ENCODE measurements around the gene USP6NL. TPM values are rescaled to one million over a fixed set of nuclear protein-coding genes. Genes with fewer than 3 reads are reported as not detected.

USP6NL gene
- total RNA-seq, 1 experiment from 2014 or later: 24.6 TPM

- Histone ChIP-seq H3K4me2 (ENCODE audit: low read length) (no peak overlapping the region), H3K79me2 (ENCODE audit: insufficient read depth, low read length) (peaks cover 93% of the 10 kb centered on the region), H3K9ac (ENCODE audit: low read length) (no peak overlapping the region), H3K4me3 (replicated peaks in 1 of 2; ENCODE audit: low read depth in 1 of 2, low read length in 2 of 2) (no peak overlapping the region), H3K27me3 (ENCODE audit: insufficient read depth, low read length) (no peaks in the 10 kb centered on the region), H4K20me1 (ENCODE audit: insufficient read depth) (peaks cover 4% of the 10 kb centered on the region; the same call in 1 of the 2 replicates), H3K27ac (ENCODE audit: low read depth, low read length) (no peak overlapping the region), H2AFZ (ENCODE audit: low read depth, low read length, poor library complexity, severe bottlenecking) (no peak overlapping the region), H3K36me3 (ENCODE audit: control insufficient read depth in 1 of 2, insufficient read depth in 2 of 2, low read length in 2 of 2) (no peaks in the 10 kb centered on the region), H3K9me2 (ENCODE audit: insufficient read depth) (no peaks in the 10 kb centered on the region), H3K4me1 (ENCODE audit: control insufficient read depth in 1 of 2, insufficient read depth in 2 of 2, low read length in 2 of 2) (peaks cover 0 to 6% of the 10 kb centered on the region in 2 experiments; a peak in 2 of 4 replicates), H3K9me3 (ENCODE audit: control insufficient read depth in 1 of 2, insufficient read depth in 1 of 2, low read depth in 1 of 2, low read length in 2 of 2) (no peaks in the 10 kb centered on the region)
- DNase-seq (ENCODE audit: low read depth, low spot score) (no peak), ATAC-seq (no peak)
- ChIA-PET CTCF (no interaction called here), RAD21 (ENCODE audit: low non-redundant PET in 1 of 2, low total read pairs in 2 of 2, uncharacterized antibody in 2 of 2, unreplicated experiment in 2 of 2) (no interaction called here), POLR2A (no interaction called here)
- TF ChIP-seq YY1 (IDR thresholded peaks at IDR 0.05; ENCODE audit: extremely low read depth, insufficient replicate concordance, low read depth, low read length) (no peak), SP1 (IDR thresholded peaks at IDR 0.05; ENCODE audit: low read depth) (no peak), TCF7L2 (IDR thresholded peaks at IDR 0.05; ENCODE audit: borderline replicate concordance, extremely low read depth, insufficient read depth, insufficient read length) (no peak), POLR2A (IDR thresholded peaks at IDR 0.05; ENCODE audit: borderline replicate concordance, extremely low read depth, insufficient read depth, insufficient read length) (no peak), ZFX (IDR thresholded peaks at IDR 0.05) (no peak), ZNF274 (IDR thresholded peaks at IDR 0.05; ENCODE audit: low read depth, low read length) (no peak), CBX3 (IDR thresholded peaks at IDR 0.05; ENCODE audit: low read depth) (no peak), POLR2AphosphoS5 (IDR thresholded peaks at IDR 0.05; ENCODE audit: low read depth, low read length) (no peak)
- intact Hi-C loops (cut with micrococcal nuclease): no loop called here
- BruUV-seq (replicated peaks): no TSS peak
Observed at GRCh38 chr10:11595395-11595692, 16.1 kb downstream of the USP6NL start.

GRCh38 chr10:11594589-11595394, 16.7 kb downstream of the USP6NL start:
- H3K27me3 ChIP-seq (ENCODE audit: insufficient read depth, low read length): no peaks in the 10 kb centered on the region
- ChIA-PET POLR2A (no interaction called here), RAD21 (ENCODE audit: low non-redundant PET in 1 of 2, low total read pairs in 2 of 2, uncharacterized antibody in 2 of 2, unreplicated experiment in 2 of 2) (no interaction called here), CTCF (no interaction called here)
- no peak overlapping the region for H3K4me3 ChIP-seq (replicated peaks in 1 of 2; ENCODE audit: low read depth in 1 of 2, low read length in 2 of 2)
- DNase-seq (ENCODE audit: low read depth, low spot score) (no peak), ATAC-seq (no peak)
- H3K79me2 ChIP-seq (ENCODE audit: insufficient read depth, low read length): peaks cover 93% of the 10 kb centered on the region
- BruUV-seq (replicated peaks): no TSS peak
- peaks cover 4% of the 10 kb centered on the region; the same call in 1 of the 2 replicates for H4K20me1 ChIP-seq (ENCODE audit: insufficient read depth)
- no peak overlapping the region for H3K9ac ChIP-seq (ENCODE audit: low read length)
- H3K27ac ChIP-seq (ENCODE audit: low read depth, low read length): no peak overlapping the region
- H3K9me3 ChIP-seq (ENCODE audit: control insufficient read depth in 1 of 2, insufficient read depth in 1 of 2, low read depth in 1 of 2, low read length in 2 of 2): no peaks in the 10 kb centered on the region
- no peaks in the 10 kb centered on the region for H3K9me2 ChIP-seq (ENCODE audit: insufficient read depth)
- H2AFZ ChIP-seq (ENCODE audit: low read depth, low read length, poor library complexity, severe bottlenecking): no peak overlapping the region
- H3K4me1 ChIP-seq (ENCODE audit: control insufficient read depth in 1 of 2, insufficient read depth in 2 of 2, low read length in 2 of 2): peaks cover 0 to 6% of the 10 kb centered on the region in 2 experiments; a peak in 2 of 4 replicates
- intact Hi-C loops (cut with micrococcal nuclease): no loop called here
- H3K36me3 ChIP-seq (ENCODE audit: control insufficient read depth in 1 of 2, insufficient read depth in 2 of 2, low read length in 2 of 2): no peaks in the 10 kb centered on the region
- H3K4me2 ChIP-seq (ENCODE audit: low read length): no peak overlapping the region
- TF ChIP-seq FOSL1 (IDR thresholded peaks at IDR 0.05; ENCODE audit: low read depth) (no peak), CEBPB (IDR thresholded peaks at IDR 0.05; ENCODE audit: low read depth) (no peak), SP1 (IDR thresholded peaks at IDR 0.05; ENCODE audit: low read depth) (no peak), ZBTB33 (IDR thresholded peaks at IDR 0.05; ENCODE audit: extremely low read depth, insufficient replicate concordance, low read length) (no peak), SIN3A (IDR thresholded peaks at IDR 0.05; ENCODE audit: low read depth) (no peak), CBX3 (IDR thresholded peaks at IDR 0.05; ENCODE audit: low read depth) (no peak), EZH2 (IDR thresholded peaks at IDR 0.05) (no peak), YY1 (IDR thresholded peaks at IDR 0.05; ENCODE audit: extremely low read depth, insufficient replicate concordance, low read depth, low read length) (no peak), REST (IDR thresholded peaks at IDR 0.05; ENCODE audit: low read depth) (no peak), ZFX (IDR thresholded peaks at IDR 0.05) (no peak), POLR2A (IDR thresholded peaks at IDR 0.05; ENCODE audit: borderline replicate concordance, extremely low read depth, insufficient read depth, insufficient read length) (no peak), POLR2AphosphoS5 (IDR thresholded peaks at IDR 0.05; ENCODE audit: low read depth, low read length) (no peak)
